HG03457 (cell line): Measurements from ENCODE around the gene RAB23.

Experiments used
- ATAC-seq: cut with Tn5 transposase; IDR thresholded peaks from one replicate; pipeline ENCODE4 v1.9.1; 2021; ENCODE audit warnings: moderate number of reproducible peaks; ENCODE audit not compliant: unreplicated experiment

The RAB23 gene

GRCh38 chr6:57138026-57138425, 84.1 kb downstream of the RAB23 start:
- ATAC-seq, result no peak

GRCh38 chr6:57137350-57137749, 84.8 kb downstream of the RAB23 start:
- ATAC-seq, result no peak
